CD14-positive monocyte (primary cell): ENCODE data around the gene PUS1. TPM values are rescaled to one million over a fixed set of nuclear protein-coding genes. Genes with fewer than 3 reads are reported as not detected.
A peak's percentile ranks its signal among the peaks of the same experiment; 100 is the strongest.

Experiments used
- DNase-seq, 3 donors: peaks; one replicate each; pipeline ENCODE4 v3.0.0-alpha.2; 2011 to 2022
- H2AFZ ChIP-seq: 2 replicates; pipeline ENCODE4 v1.6.0; 2012; ENCODE audit warnings: mild to moderate bottlenecking, low read depth, low read length, inconsistent platforms; ENCODE audit not compliant: insufficient read depth, poor library complexity, severe bottlenecking
- H3K27ac ChIP-seq, 2 donors: 1 replicate in 1 of 2; 2 replicates in 1 of 2; pipeline ENCODE4 v1.5.1; 2012 to 2013; ENCODE audit warnings: low read length in 2 of 2, control low read depth in 1 of 2, inconsistent platforms in 1 of 2, low read depth in 1 of 2, mild to moderate bottlenecking in 1 of 2
- H3K27me3 ChIP-seq, 2 donors: one replicate each; pipeline versions ENCODE4 v1.6.0 to v1.6.1; 2011 to 2013; ENCODE audit warnings: low read length in 2 of 2; ENCODE audit not compliant: control insufficient read depth in 2 of 2, insufficient read depth in 2 of 2
- H3K36me3 ChIP-seq, 2 donors: replicated peaks in 1 of 2; 1 replicate in 1 of 2; 2 replicates in 1 of 2; pipeline versions ENCODE4 v1.5.1 to v1.6.1; 2012 to 2013; ENCODE audit warnings: low read length in 2 of 2, control low read depth in 1 of 2, inconsistent platforms in 1 of 2, mild to moderate bottlenecking in 1 of 2; ENCODE audit not compliant: insufficient read depth in 2 of 2, control insufficient read depth in 1 of 2
- H3K4me1 ChIP-seq, 2 donors: 1 replicate in 1 of 2; 2 replicates in 1 of 2; pipeline versions ENCODE4 v1.5.1 to v1.6.1; 2012 to 2013; ENCODE audit warnings: low read length in 2 of 2, control low read depth in 1 of 2, inconsistent platforms in 1 of 2, mild to moderate bottlenecking in 1 of 2, moderate library complexity in 1 of 2; ENCODE audit not compliant: insufficient read depth in 2 of 2, control insufficient read depth in 1 of 2
- H3K4me2 ChIP-seq: replicated peaks from 2 replicates; pipeline ENCODE3; 2012; ENCODE audit warnings: low read length, moderate library complexity, mild to moderate bottlenecking; ENCODE audit not compliant: poor library complexity, severe bottlenecking; ENCODE audit errors: extremely low read depth
- H3K4me3 ChIP-seq, 3 experiments: fragments of 200-600 bp in 1 of 3; sonication (generic) in 1 of 3; replicated peaks in 1 of 3; 1 replicate in 2 of 3; 2 replicates in 1 of 3; pipeline ENCODE4 v1.5.1; 2011 to 2013; ENCODE audit warnings: low read length in 3 of 3, mild to moderate bottlenecking in 3 of 3, control low read depth in 2 of 3, low read depth in 2 of 3, inconsistent platforms in 1 of 3, moderate library complexity in 1 of 3
- H3K79me2 ChIP-seq: 2 replicates; pipeline ENCODE4 v1.6.0; 2012; ENCODE audit warnings: mild to moderate bottlenecking, control low read depth, inconsistent platforms, low read length, moderate library complexity; ENCODE audit not compliant: insufficient read depth
- H3K9ac ChIP-seq: 2 replicates; pipeline ENCODE4 v1.6.0; 2017; ENCODE audit warnings: low read length, mild to moderate bottlenecking; ENCODE audit not compliant: insufficient read depth, poor library complexity, severe bottlenecking
- H3K9me3 ChIP-seq, 2 donors: replicated peaks in 1 of 2; 1 replicate in 1 of 2; 2 replicates in 1 of 2; pipeline versions ENCODE4 v1.5.1 to v1.6.1; 2012 to 2013; ENCODE audit warnings: low read length in 2 of 2, control low read depth in 1 of 2; ENCODE audit not compliant: control insufficient read depth in 1 of 2, insufficient read depth in 1 of 2
- H4K20me1 ChIP-seq: 2 replicates; pipeline ENCODE4 v1.6.0; 2012; ENCODE audit warnings: mild to moderate bottlenecking, low read length, control low read depth, moderate library complexity; ENCODE audit not compliant: insufficient read depth
- H3K27ac Mint-ChIP-seq, 7 donors: one replicate each; pipeline ENCODE4 v1.8.0; 2020; ENCODE audit warnings: mild to moderate bottlenecking in 7 of 7, mixed read lengths in 7 of 7, moderate library complexity in 6 of 7, inconsistent platforms in 2 of 7
- H3K27me3 Mint-ChIP-seq, 3 donors: one replicate each; pipeline ENCODE4 v1.8.0; 2021 to 2022; ENCODE audit warnings: low read depth in 3 of 3, mild to moderate bottlenecking in 3 of 3, mixed read lengths in 3 of 3, moderate library complexity in 3 of 3, inconsistent platforms in 1 of 3
- H3K36me3 Mint-ChIP-seq, 2 donors: one replicate each; pipeline ENCODE4 v1.8.0; 2020; ENCODE audit warnings: mixed read lengths in 2 of 2, inconsistent platforms in 1 of 2, mild to moderate bottlenecking in 1 of 2
- H3K4me1 Mint-ChIP-seq: one replicate; pipeline ENCODE4 v1.8.0; 2020; ENCODE audit warnings: mild to moderate bottlenecking, mixed read lengths
- H3K4me3 Mint-ChIP-seq, 2 donors: one replicate each; pipeline ENCODE4 v1.8.0; 2020; ENCODE audit warnings: mild to moderate bottlenecking in 2 of 2, mixed read lengths in 2 of 2, moderate library complexity in 1 of 2
- H3K9me3 Mint-ChIP-seq, 7 donors: one replicate each; pipeline ENCODE4 v1.8.0; 2020 to 2022; ENCODE audit warnings: mixed read lengths in 7 of 7, mild to moderate bottlenecking in 6 of 7, moderate library complexity in 6 of 7, inconsistent platforms in 2 of 7
- CTCF ChIP-seq: fragments of 200-600 bp; IDR thresholded peaks from one replicate; pipeline ENCODE4 v1.8.0; 2022; ENCODE audit warnings: antibody characterized with exemption, mild to moderate bottlenecking
- WGBS: methylation state at CpG from one replicate; pipeline ENCODE4 v1.1.5; 2013; ENCODE audit warnings: missing lambda C conversion rate; ENCODE audit not compliant: insufficient coverage; 5-methylcytosine and 5-hydroxymethylcytosine counted together
- intact Hi-C, 2 donors: fragments of 100-400 bp; cut with micrococcal nuclease; formaldehyde crosslinking; loops; one replicate each; pipeline versions ENCODE4 v1.15.0 to v1.15.1; 2023
- polyA plus RNA-seq, 3 donors: library from polyadenylated mRNA; depleted of rRNA in 1 of 3; unstranded in 2 of 3; stranded (reverse) in 1 of 3; fragments of 300-500 nt in 2 of 3; fragments of >200 nt in 1 of 3; fragmentation: Illumina TruSeq in 2 of 3; gene quantifications; 1 replicate in 2 of 3; 2 replicates in 1 of 3; pipeline ENCODE4 v1.2.3, GENCODE V29; 2012 to 2021

PUS1 gene
- polyA plus RNA-seq, 3 donors, result 5.1 to 30.9 (median 6.9) TPM

DNA sequence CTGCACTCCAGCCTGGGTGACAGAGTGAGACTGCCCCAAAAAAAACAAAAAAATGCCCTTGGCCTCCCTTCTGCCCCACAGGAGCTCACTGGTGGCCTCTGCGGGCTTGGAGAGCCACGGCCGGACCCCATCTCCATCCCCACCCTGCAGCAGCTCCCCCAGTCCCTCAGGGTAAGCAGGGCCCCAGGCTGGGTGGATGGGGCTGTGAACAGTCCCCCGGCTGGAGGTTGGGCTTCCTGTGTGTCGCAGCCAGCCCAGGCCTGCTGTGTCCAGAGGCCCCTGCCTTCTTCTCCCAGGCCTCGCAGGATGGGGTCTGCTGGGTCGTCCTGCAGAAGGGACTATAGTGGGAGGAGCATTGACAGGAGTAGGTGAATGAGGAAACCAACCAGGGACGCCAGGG lies 15.4 kb upstream of the PUS1 start:
- Mint-ChIP-seq H3K4me1 (no peaks in the 10 kb centered on the region), H3K27ac (no peak overlapping the region), H3K4me3 (no peak overlapping the region), H3K27me3 (no peaks in the 10 kb centered on the region), H3K36me3 (peaks cover 57 to 81% of the 10 kb centered on the region in 2 donors), H3K9me3 (no peaks in the 10 kb centered on the region)
- Histone ChIP-seq H3K27me3 (no peaks in the 10 kb centered on the region), H3K79me2 (no peaks in the 10 kb centered on the region), H3K36me3 (peaks cover 80 to 100% of the 10 kb centered on the region in 2 donors), H2AFZ (no peak overlapping the region), H3K27ac (no peak overlapping the region), H3K9ac (no peak overlapping the region), H3K9me3 (no peaks in the 10 kb centered on the region), H4K20me1 (peaks cover 95% of the 10 kb centered on the region), H3K4me3 (no peak overlapping the region), H3K4me2 (no peak overlapping the region), H3K4me1 (no peaks in the 10 kb centered on the region)
- no peak for TF ChIP-seq CTCF
- WGBS, result 89% methylated on average over 3 of the region's 8 CpGs
- intact Hi-C loops, result no loop called here
- no peak for DNase-seq

DNA sequence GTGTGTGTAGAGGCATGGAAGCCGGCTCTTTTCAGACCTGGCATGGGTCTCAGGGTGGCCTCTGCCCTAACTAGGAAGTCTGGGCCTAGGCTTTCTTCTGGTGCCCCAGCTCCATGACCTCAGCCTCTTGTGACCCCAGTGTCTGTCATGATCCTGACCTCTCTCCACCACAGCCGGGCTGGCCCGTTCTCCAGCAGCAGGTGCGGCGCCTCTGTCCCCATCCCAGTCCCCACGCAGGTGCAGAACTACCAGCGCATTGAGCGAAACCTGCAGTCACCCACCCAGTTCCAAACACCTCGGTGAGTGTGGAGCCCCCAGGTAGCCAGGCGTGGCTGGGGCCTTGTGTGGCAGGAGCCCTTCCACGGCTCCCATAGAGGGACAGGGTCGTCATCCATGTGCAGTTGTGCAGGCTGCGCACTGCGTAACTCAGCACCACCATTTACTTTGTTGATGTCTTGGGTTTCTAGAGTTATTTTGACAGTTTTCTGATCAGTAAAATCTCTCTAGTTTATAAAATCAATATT lies 14.8 kb upstream of the PUS1 start:
- no peaks in the 10 kb centered on the region for H3K4me1 Mint-ChIP-seq
- H3K4me3 ChIP-seq, result no peak overlapping the region
- DNase-seq, result no peak
- no peaks in the 10 kb centered on the region for H3K27me3 Mint-ChIP-seq
- no peaks in the 10 kb centered on the region for H3K9me3 ChIP-seq
- H3K4me1 ChIP-seq, result no peaks in the 10 kb centered on the region
- H3K79me2 ChIP-seq, result no peaks in the 10 kb centered on the region
- WGBS, result 100% methylated on average over 10 of the region's 14 CpGs
- intact Hi-C loops, result no loop called here
- no peak overlapping the region for H3K27ac ChIP-seq
- H4K20me1 ChIP-seq, result peaks cover 94% of the 10 kb centered on the region
- H3K9me3 Mint-ChIP-seq, result no peaks in the 10 kb centered on the region
- peak overlapping the region in 2 of 7 donors; percentile 15 to 29 for H3K27ac Mint-ChIP-seq
- peaks cover 76 to 100% of the 10 kb centered on the region in 2 donors for H3K36me3 ChIP-seq
- H3K9ac ChIP-seq, result no peak overlapping the region
- TF ChIP-seq CTCF, result no peak
- no peaks in the 10 kb centered on the region for H3K27me3 ChIP-seq
- no peak overlapping the region for H3K4me2 ChIP-seq
- H2AFZ ChIP-seq, result no peak overlapping the region
- H3K36me3 Mint-ChIP-seq, result peaks cover 54 to 80% of the 10 kb centered on the region in 2 donors
- no peak overlapping the region for H3K4me3 Mint-ChIP-seq
